WERI-Rb-1 (cell line): Measurements from ENCODE around the gene RGS18.

Experiments used
- DNase-seq: peaks from one replicate; pipeline ENCODE4 v3.0.0-alpha.2; 2020
- H3K27ac ChIP-seq: fragments of 250-450 bp; sonication (Bioruptor Pico); 2 replicates; pipeline ENCODE4 v1.5.1; 2020; ENCODE audit warnings: mild to moderate bottlenecking, moderate library complexity
- H3K27me3 ChIP-seq: fragments of 250-450 bp; sonication (Bioruptor Pico); 2 replicates; pipeline ENCODE4 v1.5.1; 2021; ENCODE audit warnings: mild to moderate bottlenecking, low read depth, moderate library complexity; ENCODE audit not compliant: insufficient read depth, severe bottlenecking
- H3K36me3 ChIP-seq: fragments of 250-450 bp; sonication (Bioruptor Pico); 2 replicates; pipeline ENCODE4 v1.5.1; 2020; ENCODE audit warnings: mild to moderate bottlenecking, moderate library complexity
- H3K4me3 ChIP-seq: 2 replicates; pipeline ENCODE4 v1.5.1; 2011; ENCODE audit warnings: low read depth, mild to moderate bottlenecking, control low read depth, low read length
- H3K9me3 ChIP-seq: fragments of 250-450 bp; sonication (Bioruptor Pico); 2 replicates; pipeline ENCODE4 v1.5.1; 2021; ENCODE audit warnings: mild to moderate bottlenecking, moderate library complexity; ENCODE audit not compliant: severe bottlenecking
- TF ChIP-seq, protein P1 (sequence below): IDR thresholded peaks from 2 replicates; pipeline ENCODE4 v1.5.1; 2011; ENCODE audit warnings: low read depth, mild to moderate bottlenecking, control low read depth, inconsistent platforms, low read length

Gene RGS18

DNA sequence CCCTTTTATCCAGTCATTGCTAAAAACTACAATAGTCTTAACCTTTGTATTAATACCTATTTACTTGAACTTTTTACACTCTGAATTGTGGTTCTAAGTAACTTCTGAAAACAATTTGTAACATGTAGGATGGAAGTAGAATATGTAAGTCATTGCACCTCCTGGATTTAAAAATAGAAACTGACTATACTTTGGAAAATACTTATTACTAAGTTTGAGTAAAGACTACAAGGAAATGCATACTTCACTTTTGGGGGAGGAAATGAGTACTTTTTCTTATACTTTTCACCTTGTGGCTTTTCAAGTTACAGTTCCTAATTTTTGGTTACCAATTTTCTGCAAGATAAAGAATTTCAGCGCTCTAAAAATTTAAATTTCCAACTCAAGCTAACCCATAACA, 8.7 kb downstream of the RGS18 start:
- H3K27me3 ChIP-seq, result no peaks in the 10 kb centered on the region
- H3K27ac ChIP-seq, result no peak overlapping the region
- no peaks in the 10 kb centered on the region for H3K36me3 ChIP-seq
- no peak overlapping the region for H3K4me3 ChIP-seq
- DNase-seq, result no peak
- H3K9me3 ChIP-seq, result no peaks in the 10 kb centered on the region
- TF ChIP-seq, protein P1, sequence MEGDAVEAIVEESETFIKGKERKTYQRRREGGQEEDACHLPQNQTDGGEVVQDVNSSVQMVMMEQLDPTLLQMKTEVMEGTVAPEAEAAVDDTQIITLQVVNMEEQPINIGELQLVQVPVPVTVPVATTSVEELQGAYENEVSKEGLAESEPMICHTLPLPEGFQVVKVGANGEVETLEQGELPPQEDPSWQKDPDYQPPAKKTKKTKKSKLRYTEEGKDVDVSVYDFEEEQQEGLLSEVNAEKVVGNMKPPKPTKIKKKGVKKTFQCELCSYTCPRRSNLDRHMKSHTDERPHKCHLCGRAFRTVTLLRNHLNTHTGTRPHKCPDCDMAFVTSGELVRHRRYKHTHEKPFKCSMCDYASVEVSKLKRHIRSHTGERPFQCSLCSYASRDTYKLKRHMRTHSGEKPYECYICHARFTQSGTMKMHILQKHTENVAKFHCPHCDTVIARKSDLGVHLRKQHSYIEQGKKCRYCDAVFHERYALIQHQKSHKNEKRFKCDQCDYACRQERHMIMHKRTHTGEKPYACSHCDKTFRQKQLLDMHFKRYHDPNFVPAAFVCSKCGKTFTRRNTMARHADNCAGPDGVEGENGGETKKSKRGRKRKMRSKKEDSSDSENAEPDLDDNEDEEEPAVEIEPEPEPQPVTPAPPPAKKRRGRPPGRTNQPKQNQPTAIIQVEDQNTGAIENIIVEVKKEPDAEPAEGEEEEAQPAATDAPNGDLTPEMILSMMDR, result no peak

DNA sequence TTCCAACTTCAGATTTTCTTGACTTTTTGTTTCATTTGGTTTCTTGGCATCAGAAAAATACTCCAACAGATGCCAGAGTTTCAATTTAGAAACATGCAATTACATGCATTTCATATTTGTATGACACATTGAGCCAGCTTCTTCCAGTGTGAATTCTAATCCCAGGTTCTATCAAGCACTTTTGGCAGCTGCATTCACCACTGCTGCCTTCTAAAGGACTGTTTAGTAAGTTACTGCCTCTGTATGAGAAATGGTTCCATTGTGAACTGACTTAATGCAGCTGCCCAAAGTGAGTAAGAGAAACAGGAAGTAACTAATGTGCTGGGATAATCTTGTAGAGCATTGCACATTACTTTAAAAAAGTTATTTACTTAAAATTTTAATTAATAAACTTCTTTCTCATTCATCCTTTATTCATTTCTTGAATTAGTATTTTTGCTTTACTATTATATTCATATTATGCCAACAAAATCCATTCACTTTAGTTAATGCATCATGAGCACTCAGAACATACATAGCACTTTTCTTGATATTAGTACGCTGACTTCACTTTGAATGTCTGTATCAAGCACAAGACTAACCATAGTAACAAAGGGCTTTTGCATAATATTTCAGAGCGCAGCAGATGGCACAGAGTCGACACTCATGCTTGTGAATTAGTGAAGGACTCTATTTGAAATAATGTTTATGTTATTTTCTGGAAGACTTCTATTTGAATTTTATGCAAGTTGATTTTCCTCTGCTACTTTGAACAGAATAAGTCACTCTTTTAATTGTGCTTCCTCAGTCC, 9.8 kb downstream of the RGS18 start:
- no peak for DNase-seq
- TF ChIP-seq, protein P1, result no peak

DNA sequence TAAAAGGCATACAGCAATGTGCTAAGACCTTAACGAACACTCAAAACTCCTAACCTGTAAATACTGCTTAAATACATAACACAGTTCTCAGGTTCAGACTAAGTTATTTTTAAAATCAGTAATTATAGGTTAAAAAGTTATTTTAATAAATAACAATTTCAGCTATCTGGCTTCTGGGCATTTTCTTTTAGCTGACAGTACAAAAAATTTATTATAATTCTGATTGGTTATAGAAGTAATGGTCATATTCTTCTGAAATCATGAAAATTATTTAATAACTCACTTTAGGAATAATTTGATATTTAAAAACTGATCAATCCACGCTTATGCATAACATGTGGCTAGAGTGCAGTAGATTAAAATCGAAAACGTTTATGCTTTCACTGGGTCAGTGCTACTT, 10.7 kb downstream of the RGS18 start:
- Histone ChIP-seq H3K36me3 (no peaks in the 10 kb centered on the region), H3K9me3 (no peaks in the 10 kb centered on the region), H3K4me3 (no peak overlapping the region), H3K27me3 (no peaks in the 10 kb centered on the region), H3K27ac (no peak overlapping the region)
- TF ChIP-seq, protein P1, result no peak
- no peak for DNase-seq

More for the DNA sequence above, 9.8 kb downstream of the RGS18 start:
- H3K27me3 ChIP-seq, result no peaks in the 10 kb centered on the region
- H3K4me3 ChIP-seq, result no peak overlapping the region
- no peak overlapping the region for H3K27ac ChIP-seq
- no peaks in the 10 kb centered on the region for H3K36me3 ChIP-seq
- no peaks in the 10 kb centered on the region for H3K9me3 ChIP-seq

DNA sequence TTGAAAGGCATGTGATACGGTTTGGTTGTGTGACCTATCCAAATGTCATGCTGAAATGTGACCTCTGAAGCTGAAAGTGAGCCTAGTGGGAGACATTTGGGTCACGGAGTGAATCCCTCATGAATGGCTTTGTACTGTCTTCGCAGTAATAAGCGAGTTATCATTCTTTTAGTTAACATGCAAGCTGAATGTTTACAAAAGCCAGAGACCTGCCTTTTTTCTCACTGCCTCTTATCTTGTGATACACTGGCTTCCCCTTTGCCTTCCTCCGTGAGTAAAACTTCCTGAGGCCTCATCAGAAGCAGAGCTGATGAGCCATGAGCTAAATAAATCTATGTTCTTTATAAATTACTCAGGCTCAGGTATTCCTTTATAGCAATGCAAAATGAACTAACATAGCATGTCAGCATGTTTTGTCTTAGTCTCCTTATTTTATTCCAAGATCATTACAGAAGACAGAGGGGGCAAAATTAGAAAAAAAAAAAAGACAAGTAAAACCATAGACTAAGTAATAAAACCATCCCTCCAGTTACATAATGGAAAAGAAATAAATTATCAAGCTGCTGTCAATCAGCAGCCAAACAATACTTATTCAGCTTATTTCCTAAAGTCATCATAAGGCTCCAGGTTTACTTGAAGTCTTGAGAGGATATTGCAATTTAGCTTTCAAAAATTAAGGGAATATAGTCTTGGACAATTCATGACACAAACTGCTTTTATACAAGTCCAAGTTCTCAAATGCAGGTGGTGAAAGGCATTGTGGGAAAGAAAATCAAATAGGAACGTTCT, 12.1 kb downstream of the RGS18 start:
- TF ChIP-seq, protein P1, result no peak
- Histone ChIP-seq H3K4me3 (no peak overlapping the region), H3K36me3 (no peaks in the 10 kb centered on the region), H3K27me3 (no peaks in the 10 kb centered on the region), H3K9me3 (no peaks in the 10 kb centered on the region), H3K27ac (no peak overlapping the region)
- DNase-seq, result no peak

DNA sequence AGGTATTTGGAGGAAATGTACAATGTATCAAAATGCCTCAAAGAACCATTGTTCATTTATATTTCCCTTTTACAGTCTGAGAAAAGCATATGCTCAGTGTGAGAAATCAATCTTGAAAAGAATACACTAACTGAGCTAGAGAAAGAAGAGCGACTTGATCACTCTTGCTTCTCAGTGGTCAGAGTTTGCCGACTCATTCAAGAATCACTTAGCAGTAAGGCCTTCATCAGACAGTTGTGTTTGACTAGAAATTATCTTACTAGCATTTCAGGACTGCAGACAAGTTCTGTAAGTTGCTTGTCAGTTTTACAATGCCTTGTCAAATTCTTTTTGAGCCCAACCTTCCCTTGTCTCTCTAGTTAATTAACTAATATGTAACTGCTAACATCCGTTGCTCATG, 12.9 kb downstream of the RGS18 start:
- H3K4me3 ChIP-seq, result no peak overlapping the region
- H3K9me3 ChIP-seq, result no peaks in the 10 kb centered on the region
- H3K27me3 ChIP-seq, result no peaks in the 10 kb centered on the region
- no peak for DNase-seq
- H3K27ac ChIP-seq, result no peak overlapping the region
- TF ChIP-seq, protein P1, result no peak
- H3K36me3 ChIP-seq, result no peaks in the 10 kb centered on the region
